B cell (primary cell): ENCODE measurements around the gene PTPRN2. TPM values are rescaled to one million over a fixed set of nuclear protein-coding genes. Genes with fewer than 3 reads are reported as not detected.

ENCODE experiments used
- ATAC-seq: fragments of 200-7000 bp; cut with Tn5 transposase; one replicate; pipeline ENCODE4 v1.10.0; 2021; ENCODE audit warnings: low read depth, mild to moderate bottlenecking, moderate number of reproducible peaks, moderate library complexity
- CTCF ChIA-PET: fragments of 350-600 bp; sonication (Branson Sonifier 250); formaldehyde crosslinking; loops from one replicate; lab custom pipeline; 2021; ENCODE audit warnings: antibody characterized with exemption, inconsistent platforms; lab: Charles Lee
- POLR2A ChIA-PET: fragments of 350-600 bp; sonication (Branson Sonifier 250); formaldehyde crosslinking; loops from one replicate; lab custom pipeline; 2021; ENCODE audit warnings: antibody characterized with exemption; lab: Charles Lee
- DNase-seq: peaks from one replicate; pipeline ENCODE4 v3.0.0; 2013
- H2AFZ ChIP-seq: 2 replicates; pipeline ENCODE4 v1.6.1; 2012; ENCODE audit warnings: mild to moderate bottlenecking, low read depth, low read length; ENCODE audit not compliant: insufficient read depth, poor library complexity, severe bottlenecking
- H3K27ac ChIP-seq, 2 donors: 1 replicate in 1 of 2; 2 replicates in 1 of 2; pipeline ENCODE4 v1.5.1; 2012 to 2013; ENCODE audit warnings: low read length in 2 of 2, mild to moderate bottlenecking in 2 of 2, moderate library complexity in 1 of 2
- H3K27me3 ChIP-seq, 4 experiments: fragments of 200-600 bp in 1 of 4; sonication (generic) in 1 of 4; replicated peaks in 1 of 4; 1 replicate in 2 of 4; 2 replicates in 2 of 4; pipeline versions ENCODE4 v1.6.1 to v1.7.0; 2013 to 2016; ENCODE audit warnings: low read length in 3 of 4, mild to moderate bottlenecking in 2 of 4, mixed read lengths in 1 of 4, moderate library complexity in 1 of 4; ENCODE audit not compliant: insufficient read depth in 4 of 4, control insufficient read depth in 3 of 4; ENCODE audit errors: control extremely low read depth in 1 of 4
- H3K36me3 ChIP-seq, 2 experiments: replicated peaks in 1 of 2; 1 replicate in 1 of 2; 2 replicates in 1 of 2; pipeline versions ENCODE4 v1.6.1 to v1.7.1; 2013; ENCODE audit warnings: low read length in 1 of 2; ENCODE audit not compliant: insufficient read depth in 2 of 2, control insufficient read depth in 1 of 2; ENCODE audit errors: control extremely low read depth in 1 of 2, extremely low read depth in 1 of 2
- H3K4me1 ChIP-seq, 2 donors: fragments of 200-600 bp in 1 of 2; sonication (generic) in 1 of 2; 1 replicate in 1 of 2; 2 replicates in 1 of 2; pipeline versions ENCODE4 v1.5.1 to v1.6.1; 2013 to 2017; ENCODE audit warnings: low read length in 2 of 2; ENCODE audit not compliant: control insufficient read depth in 2 of 2, insufficient read depth in 2 of 2
- H3K4me2 ChIP-seq: replicated peaks from 2 replicates; pipeline ENCODE3; 2012; ENCODE audit warnings: mild to moderate bottlenecking, low read depth, low read length; ENCODE audit not compliant: poor library complexity, severe bottlenecking
- H3K4me3 ChIP-seq, 5 experiments: fragments of 200-600 bp in 1 of 5; sonication (generic) in 1 of 5; 1 replicate in 3 of 5; 2 replicates in 2 of 5; pipeline versions ENCODE4 v1.5.1 to v1.7.0; 2011 to 2016; ENCODE audit warnings: low read length in 4 of 5, mild to moderate bottlenecking in 4 of 5, low read depth in 2 of 5, control low read depth in 1 of 5, moderate library complexity in 1 of 5; ENCODE audit not compliant: insufficient read depth in 1 of 5; ENCODE audit errors: control extremely low read depth in 1 of 5, extremely low read depth in 1 of 5
- H3K79me2 ChIP-seq: fragments of 200-600 bp; sonication (generic); one replicate; pipeline ENCODE4 v1.6.0; 2016; ENCODE audit warnings: low read length; ENCODE audit not compliant: control insufficient read depth, insufficient read depth
- H3K9ac ChIP-seq: fragments of 200-600 bp; sonication (generic); 2 replicates; pipeline ENCODE4 v1.6.1; 2017; ENCODE audit warnings: mild to moderate bottlenecking, low read length, moderate library complexity
- H3K9me3 ChIP-seq, 3 donors: one replicate each; pipeline versions ENCODE4 v1.6.1 to v1.7.1; 2013; ENCODE audit warnings: low read length in 2 of 3; ENCODE audit not compliant: control insufficient read depth in 2 of 3, insufficient read depth in 1 of 3; ENCODE audit errors: control extremely low read depth in 1 of 3
- H4K20me1 ChIP-seq: 2 replicates; pipeline ENCODE4 v1.6.0; 2012; ENCODE audit warnings: mild to moderate bottlenecking, low read length; ENCODE audit not compliant: insufficient read depth, control insufficient read depth, poor library complexity, severe bottlenecking
- H3K27ac Mint-ChIP-seq: one replicate; pipeline ENCODE4 v1.8.0; 2021; ENCODE audit warnings: mixed read lengths
- H3K27me3 Mint-ChIP-seq: one replicate; pipeline ENCODE4 v1.8.0; 2021; ENCODE audit warnings: mixed read lengths
- H3K4me1 Mint-ChIP-seq: one replicate; pipeline ENCODE4 v1.8.0; 2021; ENCODE audit warnings: mixed read lengths
- H3K4me3 Mint-ChIP-seq: one replicate; pipeline ENCODE4 v1.8.0; 2021; ENCODE audit warnings: mixed read lengths
- H3K9me3 Mint-ChIP-seq: one replicate; pipeline ENCODE4 v1.8.0; 2022; ENCODE audit warnings: mixed read lengths; ENCODE audit not compliant: insufficient read depth
- CTCF ChIP-seq: fragments of 200-600 bp; IDR thresholded peaks from one replicate; pipeline ENCODE4 v1.8.0; 2022; ENCODE audit warnings: antibody characterized with exemption, mild to moderate bottlenecking
- EZH2 ChIP-seq: IDR thresholded peaks from 2 replicates; pipeline ENCODE4 v1.6.1; 2012; ENCODE audit warnings: borderline replicate concordance, low read depth, mild to moderate bottlenecking, moderate library complexity, low read length; ENCODE audit not compliant: insufficient read depth, poor library complexity, severe bottlenecking
- WGBS: methylation state at CpG from one replicate; pipeline ENCODE4 v1.1.5; 2013; ENCODE audit warnings: missing lambda C conversion rate; ENCODE audit not compliant: insufficient coverage; 5-methylcytosine and 5-hydroxymethylcytosine counted together
- intact Hi-C: fragments of 100-400 bp; cut with micrococcal nuclease; formaldehyde crosslinking; loops from one replicate; pipeline ENCODE4 v1.10.0; 2022
- polyA plus RNA-seq: library from polyadenylated mRNA; depleted of rRNA; stranded (reverse); fragments of >200 nt; gene quantifications from 2 replicates; pipeline ENCODE4 v1.2.3, GENCODE V29; 2012
- total RNA-seq, 2 donors: library from RNA; stranded (reverse); fragments of 120-200 nt in 1 of 2; gene quantifications; 1 replicate in 1 of 2; 2 replicates in 1 of 2; pipeline versions ENCODE4 v1.2.3 to v1.2.4, GENCODE V29; 2013 to 2022

The PTPRN2 gene
- total and polyA plus RNA-seq, 2 donors (not counting 1 experiment from before 2014, with no cell fraction given), result 2.0 to 5.0 TPM

GRCh38 chr7:157616426-157616825, 971.2 kb downstream of the PTPRN2 start:
- POLR2A ChIA-PET, result no interaction called here
- Histone ChIP-seq H2AFZ (no peak overlapping the region), H3K9me3 (peaks cover 0 to 57% (median 0%) of the 10 kb centered on the region in 3 donors), H3K36me3 (no peaks in the 10 kb centered on the region), H3K79me2 (no peaks in the 10 kb centered on the region), H3K4me1 (peaks cover 3 to 16% of the 10 kb centered on the region in 2 donors), H3K4me3 (no peak overlapping the region), H3K9ac (no peak overlapping the region), H3K27me3 (no peaks in the 10 kb centered on the region), H3K27ac (no peak overlapping the region), H3K4me2 (no peak overlapping the region), H4K20me1 (no peaks in the 10 kb centered on the region)
- Mint-ChIP-seq H3K4me3 (no peak overlapping the region), H3K27ac (no peak overlapping the region), H3K9me3 (no peaks in the 10 kb centered on the region), H3K4me1 (peaks cover 2% of the 10 kb centered on the region), H3K27me3 (no peaks in the 10 kb centered on the region)
- no peak for DNase-seq
- intact Hi-C loops, result no loop called here
- TF ChIP-seq CTCF, result no peak
- CTCF ChIA-PET, result no interaction called here
- no CpG with 5 or more reads among the region's 4 CpGs for WGBS
- no peak for ATAC-seq

GRCh38 chr7:157615852-157616251, 971.8 kb downstream of the PTPRN2 start:
- no peak for ATAC-seq
- ChIA-PET CTCF (no interaction called here), POLR2A (no interaction called here)
- no peaks in the 10 kb centered on the region for H4K20me1 ChIP-seq
- intact Hi-C loops, result no loop called here
- peaks cover 0 to 57% (median 0%) of the 10 kb centered on the region in 3 donors for H3K9me3 ChIP-seq
- Mint-ChIP-seq H3K27me3 (no peaks in the 10 kb centered on the region), H3K4me3 (no peak overlapping the region), H3K27ac (no peak overlapping the region), H3K4me1 (peaks cover 2% of the 10 kb centered on the region), H3K9me3 (no peaks in the 10 kb centered on the region)
- no peak overlapping the region for H3K4me3 ChIP-seq
- H3K79me2 ChIP-seq, result no peaks in the 10 kb centered on the region
- H3K9ac ChIP-seq, result no peak overlapping the region
- no peak for TF ChIP-seq CTCF
- no peak for TF ChIP-seq EZH2
- peaks cover 3 to 16% of the 10 kb centered on the region in 2 donors for H3K4me1 ChIP-seq
- H3K27me3 ChIP-seq, result no peaks in the 10 kb centered on the region
- no peak overlapping the region for H3K4me2 ChIP-seq
- H2AFZ ChIP-seq, result no peak overlapping the region
- 90% methylated on average over 17 of the region's 17 CpGs for WGBS
- no peak for DNase-seq
- no peak overlapping the region for H3K27ac ChIP-seq
- H3K36me3 ChIP-seq, result no peaks in the 10 kb centered on the region
